Duodenal mucosa (tissue), 2 donors: Measurements from ENCODE around the gene LHFPL6.
"Not testable (repeated sequence)": the region's sequence is repeated elsewhere in the genome, so short reads cannot be mapped to it uniquely, and the experiment has no call there.

Source experiments
- H3K27ac ChIP-seq: one replicate; pipeline ENCODE4 v1.7.0; 2013; ENCODE audit warnings: low read depth, low read length
- H3K27me3 ChIP-seq, 2 donors: one replicate each; pipeline ENCODE4 v1.7.0; 2013; ENCODE audit warnings: low read length in 2 of 2, control low read depth in 1 of 2; ENCODE audit not compliant: insufficient read depth in 2 of 2, control insufficient read depth in 1 of 2
- H3K36me3 ChIP-seq, 2 donors: one replicate each; pipeline ENCODE4 v1.7.0; 2013; ENCODE audit warnings: low read length in 2 of 2, control low read depth in 1 of 2; ENCODE audit not compliant: insufficient read depth in 2 of 2, control insufficient read depth in 1 of 2
- H3K4me1 ChIP-seq, 2 donors: one replicate each; pipeline ENCODE4 v1.7.0; 2013; ENCODE audit warnings: low read length in 2 of 2, control low read depth in 1 of 2; ENCODE audit not compliant: insufficient read depth in 2 of 2, control insufficient read depth in 1 of 2
- H3K4me3 ChIP-seq, 2 donors: one replicate each; pipeline ENCODE4 v1.7.0; 2013; ENCODE audit warnings: low read length in 2 of 2, low read depth in 1 of 2
- H3K9ac ChIP-seq, 2 donors: one replicate each; pipeline ENCODE4 v1.7.0; 2013; ENCODE audit warnings: low read length in 2 of 2, low read depth in 1 of 2
- H3K9me3 ChIP-seq, 2 donors: one replicate each; pipeline ENCODE4 v1.7.0; 2013; ENCODE audit warnings: low read length in 2 of 2, control low read depth in 1 of 2; ENCODE audit not compliant: control insufficient read depth in 1 of 2

Gene LHFPL6

DNA sequence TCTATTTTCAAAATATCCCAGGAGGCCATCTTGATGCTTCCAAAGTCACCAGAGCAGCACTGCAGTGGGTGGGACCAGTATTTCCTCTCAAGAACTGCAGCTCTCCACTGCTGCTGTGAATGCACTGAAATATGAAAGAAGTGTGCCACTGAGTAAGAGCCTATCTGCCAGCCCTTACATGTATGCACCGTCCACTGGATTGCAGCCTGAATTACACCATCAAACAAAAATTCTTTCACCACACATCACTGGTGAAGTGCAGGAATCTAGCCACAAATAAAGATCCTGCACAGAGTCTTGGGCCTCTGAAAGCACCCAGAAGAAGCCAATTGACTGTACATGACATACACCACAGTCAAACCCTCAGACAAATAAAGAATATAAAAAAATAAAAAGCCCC lies 249.0 kb downstream of the LHFPL6 start:
- peaks cover 0 to 10% of the 10 kb centered on the region in 2 donors for H3K4me1 ChIP-seq
- H3K9ac ChIP-seq: no peak overlapping the region
- no peaks in the 10 kb centered on the region for H3K9me3 ChIP-seq
- H3K27ac ChIP-seq: no peak overlapping the region
- H3K36me3 ChIP-seq: no peaks in the 10 kb centered on the region
- H3K27me3 ChIP-seq: no peaks in the 10 kb centered on the region
- H3K4me3 ChIP-seq: no peak overlapping the region

DNA sequence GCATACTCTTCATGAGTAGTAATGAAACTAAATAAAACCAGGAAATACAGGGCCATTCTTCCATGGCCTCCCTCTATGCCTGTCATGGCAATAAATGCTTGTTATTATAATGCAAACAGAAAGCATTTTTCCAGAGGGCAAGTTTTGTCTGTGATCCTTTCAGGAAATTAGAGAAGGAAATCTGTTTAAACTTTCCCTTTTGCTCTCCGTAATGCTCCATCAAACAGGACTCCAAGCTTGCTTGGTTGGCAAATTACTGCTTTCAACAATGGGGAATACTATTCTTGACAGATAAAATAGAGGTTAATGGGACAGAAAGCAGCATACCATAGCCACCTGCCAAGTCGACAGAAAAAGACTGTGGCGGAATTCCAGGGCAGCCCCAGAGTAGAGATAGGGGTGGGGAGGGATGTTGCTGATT lies 252.5 kb downstream of the LHFPL6 start:
- H3K9me3 ChIP-seq: no peaks in the 10 kb centered on the region
- no peak overlapping the region for H3K27ac ChIP-seq
- peaks cover 5 to 19% of the 10 kb centered on the region in 2 donors for H3K4me1 ChIP-seq
- H3K4me3 ChIP-seq: no peak overlapping the region
- no peaks in the 10 kb centered on the region for H3K27me3 ChIP-seq
- H3K9ac ChIP-seq: no peak overlapping the region
- no peaks in the 10 kb centered on the region for H3K36me3 ChIP-seq

DNA sequence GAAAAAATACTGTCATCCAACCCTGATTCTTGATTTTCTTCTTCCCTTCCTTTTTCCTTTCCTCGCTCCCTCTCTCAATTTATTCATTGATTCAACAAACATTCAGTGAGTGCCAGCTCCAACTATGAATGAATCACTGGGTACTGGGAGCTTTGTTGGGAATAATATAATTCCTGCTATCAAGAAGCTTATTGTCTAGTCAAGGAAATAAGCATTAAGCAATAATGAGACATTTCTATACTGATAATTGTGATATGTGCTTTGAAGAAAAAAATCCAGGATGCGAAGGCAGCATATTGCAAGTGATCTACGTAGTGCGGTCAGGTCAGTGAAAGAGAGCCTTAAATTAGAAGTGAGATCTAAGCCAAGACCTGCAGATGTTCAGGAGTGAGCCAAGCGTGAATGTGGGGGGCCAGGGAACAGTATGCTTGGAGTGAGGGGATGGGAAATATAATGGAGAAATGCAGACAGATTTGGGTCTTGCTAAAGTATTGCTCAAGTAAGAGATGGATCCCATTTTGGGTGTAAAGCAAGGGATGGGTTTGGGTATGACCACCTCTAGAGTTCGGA lies 253.5 kb downstream of the LHFPL6 start:
- no peak overlapping the region for H3K4me3 ChIP-seq
- H3K27me3 ChIP-seq: no peaks in the 10 kb centered on the region
- no peaks in the 10 kb centered on the region for H3K36me3 ChIP-seq
- H3K9me3 ChIP-seq: no peaks in the 10 kb centered on the region
- H3K4me1 ChIP-seq: peaks cover 5 to 19% of the 10 kb centered on the region in 2 donors
- H3K9ac ChIP-seq: no peak overlapping the region
- H3K27ac ChIP-seq: no peak overlapping the region

DNA sequence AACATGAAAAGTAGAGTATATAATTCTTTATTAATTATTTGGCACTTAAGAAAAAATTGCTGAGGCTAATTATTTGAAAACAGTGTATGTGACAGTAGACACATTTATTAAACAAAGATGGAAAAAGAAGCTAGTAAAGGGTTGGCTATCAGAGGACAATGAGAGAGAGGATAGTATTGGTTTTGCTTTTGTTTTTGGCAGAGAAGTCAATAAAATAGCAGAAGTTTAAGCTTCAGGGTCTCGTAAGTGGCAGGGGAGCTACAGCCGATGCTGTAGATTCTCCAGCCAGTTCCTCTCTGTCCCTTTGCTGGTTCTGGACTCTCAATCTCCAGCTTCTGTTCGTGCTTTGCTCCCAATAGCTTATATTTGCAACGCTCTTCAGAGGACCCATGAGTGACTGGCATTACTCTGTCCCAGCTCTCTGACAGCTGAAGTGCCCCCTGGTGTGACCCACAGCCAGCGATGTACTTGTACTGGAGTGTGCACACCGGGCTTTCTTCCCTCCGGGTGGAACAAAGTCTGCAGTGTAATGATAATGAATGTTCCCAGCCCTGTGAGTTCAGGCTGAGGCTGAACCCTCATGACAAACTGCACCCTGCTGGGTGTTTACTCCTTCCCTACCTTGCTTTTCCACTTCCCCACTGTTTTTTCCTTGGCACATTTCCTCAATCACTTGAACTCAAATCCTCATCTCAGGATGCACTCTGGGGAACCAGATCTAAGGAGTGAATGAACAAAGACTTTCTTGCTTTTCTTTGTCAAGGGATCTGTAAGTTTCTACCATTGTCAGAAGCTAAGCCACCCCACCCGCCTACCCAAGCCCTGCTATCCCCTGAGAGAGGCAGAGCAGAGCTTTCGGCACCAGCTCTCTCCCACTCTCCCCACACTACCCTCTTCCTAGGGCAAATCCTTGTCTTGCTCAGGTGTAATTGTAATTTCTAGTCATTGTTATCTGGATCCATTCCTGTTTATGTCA lies 254.8 kb downstream of the LHFPL6 start:
- Histone ChIP-seq H3K27ac (no peak overlapping the region), H3K36me3 (no peaks in the 10 kb centered on the region), H3K4me1 (peaks cover 5 to 19% of the 10 kb centered on the region in 2 donors), H3K9me3 (no peaks in the 10 kb centered on the region), H3K4me3 (peak overlapping the region in 1 of 2 donors; percentile 25), H3K9ac (no peak overlapping the region), H3K27me3 (no peaks in the 10 kb centered on the region)

DNA sequence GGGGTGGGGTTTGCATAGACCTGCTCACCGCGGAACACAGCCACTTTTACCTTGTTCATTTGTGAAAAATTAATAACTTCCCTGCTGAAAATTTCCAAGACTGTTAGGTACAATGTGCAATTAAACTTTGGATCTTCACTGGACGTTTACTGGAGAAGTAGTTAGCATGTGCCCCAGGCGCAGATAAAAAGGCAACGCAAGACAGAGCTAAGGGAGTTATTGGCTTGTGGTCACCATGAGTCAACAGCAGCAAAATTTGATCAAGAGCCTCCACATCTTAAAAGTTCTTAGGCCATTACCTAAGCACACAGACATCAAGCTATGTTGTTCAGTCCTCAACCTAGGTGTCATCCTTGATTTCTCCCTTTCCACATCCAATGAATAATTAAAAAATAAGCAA lies 257.0 kb downstream of the LHFPL6 start:
- H3K4me1 ChIP-seq: peaks cover 5 to 19% of the 10 kb centered on the region in 2 donors

GRCh38 chr13:39341251-39341650 lies 261.7 kb downstream of the LHFPL6 start:
- Histone ChIP-seq H3K4me3 (no peak overlapping the region), H3K9me3 (no peaks in the 10 kb centered on the region), H3K9ac (no peak overlapping the region), H3K4me1 (no peaks in the 10 kb centered on the region), H3K27me3 (no peaks in the 10 kb centered on the region), H3K27ac (no peak overlapping the region), H3K36me3 (no peaks in the 10 kb centered on the region)

More for the DNA sequence above, 257.0 kb downstream of the LHFPL6 start:
- Histone ChIP-seq H3K27ac (no peak overlapping the region), H3K27me3 (no peaks in the 10 kb centered on the region), H3K9ac (no peak overlapping the region), H3K9me3 (no peaks in the 10 kb centered on the region), H3K36me3 (no peaks in the 10 kb centered on the region), H3K4me3 (no peak overlapping the region)

DNA sequence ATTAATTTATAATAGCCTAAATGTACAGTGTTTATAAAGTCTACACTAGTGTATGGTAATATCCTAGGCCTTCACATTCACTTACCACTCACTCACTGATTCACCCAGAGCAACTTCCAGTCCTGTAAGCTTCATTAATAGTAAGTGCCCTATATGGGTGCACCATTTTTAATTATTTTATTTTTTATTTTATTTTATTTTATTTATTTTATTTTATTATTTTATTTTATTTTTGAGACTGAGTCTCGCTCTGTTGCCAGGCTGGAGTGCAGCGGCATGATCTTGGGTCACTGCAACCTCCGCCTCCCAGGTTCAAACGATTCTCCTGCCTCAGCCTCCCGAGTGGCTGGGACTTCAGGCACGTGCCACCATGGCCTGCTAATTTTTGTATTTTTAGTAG lies 264.9 kb downstream of the LHFPL6 start:
- H3K27me3 ChIP-seq, H3K4me1 ChIP-seq, H3K9ac ChIP-seq, H3K27ac ChIP-seq, H3K36me3 ChIP-seq, H3K4me3 ChIP-seq, H3K9me3 ChIP-seq: not testable (repeated sequence)

DNA sequence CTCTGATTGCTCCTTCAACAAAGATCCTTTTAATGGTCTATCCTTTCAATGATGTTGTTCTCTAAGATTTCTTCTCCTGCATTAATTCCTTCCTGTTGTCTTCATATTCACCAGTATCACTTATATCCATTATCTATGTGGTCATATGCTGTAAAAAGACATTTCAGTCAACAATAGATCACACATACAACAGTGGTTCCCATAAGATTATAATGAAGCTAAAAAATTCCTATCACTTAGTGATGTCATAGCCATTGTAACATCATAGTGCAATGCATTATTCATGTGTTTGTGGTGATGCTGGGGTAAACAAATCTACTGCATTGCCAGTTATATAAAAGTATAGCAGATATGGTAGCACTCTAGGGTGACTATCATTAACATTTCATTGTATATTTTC lies 266.1 kb downstream of the LHFPL6 start:
- H3K36me3 ChIP-seq: no peaks in the 10 kb centered on the region
- H3K9ac ChIP-seq: no peak overlapping the region
- no peak overlapping the region for H3K4me3 ChIP-seq
- no peak overlapping the region for H3K27ac ChIP-seq
- no peaks in the 10 kb centered on the region for H3K27me3 ChIP-seq
- no peaks in the 10 kb centered on the region for H3K4me1 ChIP-seq
- peaks cover 0 to 2% of the 10 kb centered on the region in 2 donors for H3K9me3 ChIP-seq

GRCh38 chr13:39336207-39336606 lies 266.8 kb downstream of the LHFPL6 start:
- H3K27ac ChIP-seq: no peak overlapping the region
- H3K9me3 ChIP-seq: peaks cover 0 to 2% of the 10 kb centered on the region in 2 donors
- H3K27me3 ChIP-seq: no peaks in the 10 kb centered on the region
- no peak overlapping the region for H3K4me3 ChIP-seq
- H3K9ac ChIP-seq: no peak overlapping the region
- H3K4me1 ChIP-seq: no peaks in the 10 kb centered on the region
- H3K36me3 ChIP-seq: no peaks in the 10 kb centered on the region

- no peak overlapping the region for H3K4me3 ChIP-seq
- no peak overlapping the region for H3K9ac ChIP-seq
- H3K9me3 ChIP-seq: peaks cover 0 to 2% of the 10 kb centered on the region in 2 donors
- H3K36me3 ChIP-seq: no peaks in the 10 kb centered on the region
- no peaks in the 10 kb centered on the region for H3K4me1 ChIP-seq
- H3K27ac ChIP-seq: no peak overlapping the region
- no peaks in the 10 kb centered on the region for H3K27me3 ChIP-seq
Observed at GRCh38 chr13:39335721-39336120, 267.3 kb downstream of the LHFPL6 start.
